Measurements from ENCODE around the gene WASHC4. TPM values are rescaled to one million over a fixed set of nuclear protein-coding genes. Genes with fewer than 3 reads are reported as not detected.

The WASHC4 gene
- 10 to 100 TPM; 40.7 to 43.3 TPM for total RNA-seq

GRCh38 chr12:105107494-105108371 is at the start of gene WASHC4:
Gene WASHC4, plus strand, starts transcription at chr12:105107731. Its CDS starts 70 bp downstream, at chr12:105107801.
- peak within 1 kb of the TSS; percentile 98 for H3K27ac Mint-ChIP-seq
- peaks cover 29% of the 10 kb centered on the region for H3K27me3 Mint-ChIP-seq
- POLR2A ChIA-PET = no interaction called here
- peaks cover 8% of the 10 kb centered on the region for H3K9me3 Mint-ChIP-seq
- peak within 1 kb of the TSS; percentile 94 for H3K4me3 Mint-ChIP-seq
- peaks cover 19% of the 10 kb centered on the region for H3K36me3 Mint-ChIP-seq (ENCODE audit: low read depth)
- peak; percentile 95 for DNase-seq
- CTCF ChIA-PET = interaction anchor here (0.5 to 0.9 kb wide), 3 partner anchors 11 to 893 kb away, joined by 3 to 4 read pairs (median 3); no protein-coding TSS in a partner anchor
- peaks cover 42% of the 10 kb centered on the region for H3K4me1 Mint-ChIP-seq

DNA sequence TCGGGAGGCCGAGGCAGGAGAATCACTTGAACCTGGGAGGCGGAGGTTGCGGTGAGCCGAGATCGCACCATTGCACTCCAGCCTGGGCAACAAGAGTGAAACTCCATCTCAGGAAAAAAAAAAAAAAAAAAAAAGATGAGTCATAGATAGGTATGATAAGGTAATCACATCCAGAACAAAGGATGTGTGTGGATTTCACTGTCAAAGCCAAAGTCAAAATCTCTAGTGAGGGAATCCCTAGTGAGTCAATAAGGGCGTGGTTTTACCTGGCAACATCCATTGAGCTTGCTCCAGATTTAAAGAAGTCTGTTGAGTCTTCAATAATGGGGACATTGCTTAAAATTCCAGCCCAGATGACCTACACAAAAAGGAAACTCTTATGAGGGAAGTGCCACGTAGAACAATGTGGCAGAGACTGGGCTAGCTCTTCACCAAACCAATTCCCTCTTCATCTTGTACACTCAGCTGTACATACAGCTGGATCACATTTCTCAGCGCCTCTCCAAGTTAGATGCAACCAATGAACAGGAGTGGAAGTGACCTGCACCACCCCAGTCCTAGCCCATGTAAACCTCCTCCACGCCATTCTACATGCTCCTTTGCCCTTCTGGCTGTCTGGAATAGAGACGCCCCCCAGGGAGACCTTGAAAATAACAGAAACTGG is 46.7 kb upstream of the WASHC4 start:
- no peak overlapping the region for H3K27ac Mint-ChIP-seq
- no peak for DNase-seq
- ChIA-PET POLR2A (no interaction called here), CTCF (interaction anchor here (0.6 kb wide), 1 partner anchor 875 kb away, joined by 3 read pairs; no protein-coding TSS in a partner anchor)
- H3K36me3 Mint-ChIP-seq (ENCODE audit: low read depth) = peaks cover 2% of the 10 kb centered on the region
- H3K4me1 Mint-ChIP-seq = no peaks in the 10 kb centered on the region
- no peak overlapping the region for H3K4me3 Mint-ChIP-seq
- peaks cover 4% of the 10 kb centered on the region for H3K9me3 Mint-ChIP-seq
- peaks cover 6% of the 10 kb centered on the region for H3K27me3 Mint-ChIP-seq

DNA sequence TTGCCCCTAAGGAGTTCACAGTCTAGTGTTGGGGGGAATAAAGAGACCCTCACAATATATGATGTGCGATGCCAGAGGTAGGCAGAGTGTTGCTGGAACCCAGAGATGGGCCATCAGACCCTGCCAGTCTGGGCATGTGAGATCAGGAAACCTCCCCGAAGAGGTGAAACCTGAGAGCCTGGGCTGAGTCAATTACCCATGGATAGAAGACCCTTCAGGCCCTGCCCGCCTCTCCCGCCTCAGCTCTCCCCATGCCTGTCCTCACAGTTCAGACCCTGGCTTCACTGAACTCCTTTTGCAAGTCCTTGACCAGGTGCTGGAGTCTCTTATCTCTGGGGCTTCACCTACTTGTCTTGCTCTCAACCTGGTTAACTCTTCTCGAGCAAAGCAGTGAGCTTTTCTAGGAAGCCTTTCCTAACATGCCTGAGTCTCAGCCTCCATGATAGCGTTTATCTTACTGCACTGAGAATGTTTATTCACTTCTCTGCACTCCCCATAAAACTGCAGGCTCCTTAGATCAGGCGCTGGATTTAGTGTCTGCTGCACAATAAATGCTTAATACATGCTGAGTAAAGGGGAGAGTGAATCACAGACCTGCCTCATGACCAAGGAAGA is 42.9 kb upstream of the WASHC4 start:
- Mint-ChIP-seq H3K4me3 (no peak overlapping the region), H3K27ac (no peak overlapping the region), H3K36me3 (ENCODE audit: low read depth) (no peaks in the 10 kb centered on the region), H3K4me1 (no peaks in the 10 kb centered on the region), H3K9me3 (no peaks in the 10 kb centered on the region), H3K27me3 (peaks cover 2% of the 10 kb centered on the region)
- ChIA-PET POLR2A (no interaction called here), CTCF (no interaction called here)
- DNase-seq = no peak

DNA sequence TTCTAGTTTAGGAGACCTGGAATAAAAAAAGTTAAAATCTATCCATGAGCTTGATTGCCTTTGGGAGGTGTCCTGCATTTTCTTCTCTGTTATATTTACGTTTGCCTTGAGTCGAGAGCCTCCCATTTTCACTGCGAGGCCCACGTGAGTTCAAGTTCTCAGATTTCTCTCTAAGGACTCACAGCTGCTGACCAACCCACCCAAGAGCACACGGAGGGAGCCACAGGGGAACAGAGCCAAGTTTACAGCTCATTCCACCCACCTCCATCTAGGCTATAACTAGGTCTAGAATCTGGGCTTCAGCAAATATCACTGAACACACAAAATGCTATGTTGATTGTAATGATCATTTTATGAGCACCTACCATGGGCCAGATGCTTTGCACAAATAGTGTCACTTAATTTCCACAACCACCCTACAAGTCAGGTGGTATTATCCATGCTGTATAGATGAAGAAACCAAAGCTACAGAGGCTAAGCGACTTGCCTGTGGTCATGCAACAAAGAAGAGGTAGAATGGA is 40.0 kb upstream of the WASHC4 start:
- DNase-seq = no peak
- Mint-ChIP-seq H3K4me1 (no peaks in the 10 kb centered on the region), H3K27ac (no peak overlapping the region), H3K27me3 (peaks cover 2% of the 10 kb centered on the region), H3K9me3 (no peaks in the 10 kb centered on the region), H3K36me3 (ENCODE audit: low read depth) (no peaks in the 10 kb centered on the region), H3K4me3 (no peak overlapping the region)
- POLR2A ChIA-PET = no interaction called here
- CTCF ChIA-PET = interaction anchor here (0.5 to 1.9 kb wide), 3 partner anchors 9 to 35 kb away, joined by 3 to 6 read pairs (median 3); no protein-coding TSS in a partner anchor

GRCh38 chr12:105069936-105070702 is 37.4 kb upstream of the WASHC4 start:
- H3K4me1 Mint-ChIP-seq = no peaks in the 10 kb centered on the region
- H3K9me3 Mint-ChIP-seq = no peaks in the 10 kb centered on the region
- peaks cover 2% of the 10 kb centered on the region for H3K27me3 Mint-ChIP-seq
- ChIA-PET CTCF (interaction anchor here (0.6 to 1.5 kb wide), 3 partner anchors 14 to 824 kb away, joined by 3 to 6 read pairs (median 4); partner anchors contain the start of gene ALDH1L2), POLR2A (interaction anchor here (0.5 kb wide), 1 partner anchor 753 kb away, joined by 6 read pairs; no protein-coding TSS in a partner anchor)
- H3K36me3 Mint-ChIP-seq (ENCODE audit: low read depth) = no peaks in the 10 kb centered on the region
- DNase-seq = no peak
- H3K27ac Mint-ChIP-seq = no peak overlapping the region
- no peak overlapping the region for H3K4me3 Mint-ChIP-seq

- no peak for DNase-seq
- no peaks in the 10 kb centered on the region for H3K4me1 Mint-ChIP-seq
- POLR2A ChIA-PET = no interaction called here
- H3K27me3 Mint-ChIP-seq = peaks cover 2% of the 10 kb centered on the region
- no peak overlapping the region for H3K27ac Mint-ChIP-seq
- no peaks in the 10 kb centered on the region for H3K36me3 Mint-ChIP-seq (ENCODE audit: low read depth)
- no peaks in the 10 kb centered on the region for H3K9me3 Mint-ChIP-seq
- no peak overlapping the region for H3K4me3 Mint-ChIP-seq
- CTCF ChIA-PET = no interaction called here
Measured at GRCh38 chr12:105071981-105072380, 35.5 kb upstream of the WASHC4 start.

GRCh38 chr12:105072888-105073488 is 34.5 kb upstream of the WASHC4 start:
- no peaks in the 10 kb centered on the region for H3K27me3 Mint-ChIP-seq
- DNase-seq = no peak
- H3K4me3 Mint-ChIP-seq = no peak overlapping the region
- no peak overlapping the region for H3K27ac Mint-ChIP-seq
- ChIA-PET CTCF (interaction anchor here (0.9 kb wide), 1 partner anchor 10 kb away, joined by 3 read pairs; no protein-coding TSS in a partner anchor), POLR2A (no interaction called here)
- no peaks in the 10 kb centered on the region for H3K4me1 Mint-ChIP-seq
- H3K36me3 Mint-ChIP-seq (ENCODE audit: low read depth) = no peaks in the 10 kb centered on the region
- no peaks in the 10 kb centered on the region for H3K9me3 Mint-ChIP-seq

DNA sequence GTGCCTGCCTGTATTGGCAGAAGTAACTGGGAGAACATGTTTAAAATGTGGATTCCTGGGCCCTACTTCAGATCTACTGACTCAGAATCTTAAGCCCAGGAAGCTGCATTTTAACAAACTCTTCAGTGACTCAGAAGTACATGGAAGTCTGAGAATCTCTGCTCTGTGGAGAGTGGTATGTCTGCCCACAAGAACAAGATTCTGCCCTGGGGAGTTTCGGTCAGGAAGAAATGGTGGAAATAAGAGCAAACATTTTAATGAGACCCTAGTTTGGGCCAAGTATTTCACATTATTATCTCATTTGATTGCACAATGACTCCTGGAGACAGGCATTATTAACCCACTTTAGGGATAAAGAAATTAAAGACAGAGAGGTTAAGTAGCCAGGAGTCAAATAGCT is 31.4 kb upstream of the WASHC4 start:
- no peak for DNase-seq
- Mint-ChIP-seq H3K9me3 (no peaks in the 10 kb centered on the region), H3K4me1 (no peaks in the 10 kb centered on the region), H3K27me3 (peaks cover 1% of the 10 kb centered on the region), H3K27ac (no peak overlapping the region), H3K36me3 (ENCODE audit: low read depth) (no peaks in the 10 kb centered on the region), H3K4me3 (no peak overlapping the region)
- ChIA-PET CTCF (no interaction called here), POLR2A (no interaction called here)

GRCh38 chr12:105076913-105077312 is 30.6 kb upstream of the WASHC4 start:
- no peaks in the 10 kb centered on the region for H3K9me3 Mint-ChIP-seq
- no peak overlapping the region for H3K4me3 Mint-ChIP-seq
- no peaks in the 10 kb centered on the region for H3K36me3 Mint-ChIP-seq (ENCODE audit: low read depth)
- DNase-seq = no peak
- POLR2A ChIA-PET = no interaction called here
- CTCF ChIA-PET = no interaction called here
- no peaks in the 10 kb centered on the region for H3K4me1 Mint-ChIP-seq
- H3K27me3 Mint-ChIP-seq = peaks cover 4% of the 10 kb centered on the region
- H3K27ac Mint-ChIP-seq = no peak overlapping the region

DNA sequence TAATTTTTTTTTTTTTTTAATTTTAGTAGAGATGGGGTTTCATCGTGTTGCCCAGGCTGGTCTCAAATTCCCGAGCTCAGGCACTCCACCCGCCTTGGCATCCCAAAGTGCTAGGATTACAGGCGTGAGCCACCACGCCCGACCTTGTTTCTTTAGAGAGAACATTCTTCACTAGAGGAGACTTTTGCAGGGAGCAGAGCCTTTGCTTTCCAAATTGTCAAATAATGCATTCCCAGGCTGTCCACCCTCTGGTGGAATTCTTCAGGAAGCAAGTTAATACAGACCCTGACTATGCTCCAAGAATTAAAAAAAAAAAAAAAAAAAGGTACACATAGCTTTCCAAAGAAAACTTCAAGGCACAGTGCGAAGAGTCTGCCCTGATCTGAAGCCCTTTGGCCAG is 30.1 kb upstream of the WASHC4 start:
- H3K36me3 Mint-ChIP-seq (ENCODE audit: low read depth) = no peaks in the 10 kb centered on the region
- ChIA-PET POLR2A (no interaction called here), CTCF (interaction anchor here (0.7 kb wide), 1 partner anchor 23 kb away, joined by 4 read pairs; no protein-coding TSS in a partner anchor)
- H3K27ac Mint-ChIP-seq = no peak overlapping the region
- H3K4me1 Mint-ChIP-seq = no peaks in the 10 kb centered on the region
- no peak for DNase-seq
- peaks cover 9% of the 10 kb centered on the region for H3K27me3 Mint-ChIP-seq
- no peak overlapping the region for H3K4me3 Mint-ChIP-seq
- no peaks in the 10 kb centered on the region for H3K9me3 Mint-ChIP-seq

DNA sequence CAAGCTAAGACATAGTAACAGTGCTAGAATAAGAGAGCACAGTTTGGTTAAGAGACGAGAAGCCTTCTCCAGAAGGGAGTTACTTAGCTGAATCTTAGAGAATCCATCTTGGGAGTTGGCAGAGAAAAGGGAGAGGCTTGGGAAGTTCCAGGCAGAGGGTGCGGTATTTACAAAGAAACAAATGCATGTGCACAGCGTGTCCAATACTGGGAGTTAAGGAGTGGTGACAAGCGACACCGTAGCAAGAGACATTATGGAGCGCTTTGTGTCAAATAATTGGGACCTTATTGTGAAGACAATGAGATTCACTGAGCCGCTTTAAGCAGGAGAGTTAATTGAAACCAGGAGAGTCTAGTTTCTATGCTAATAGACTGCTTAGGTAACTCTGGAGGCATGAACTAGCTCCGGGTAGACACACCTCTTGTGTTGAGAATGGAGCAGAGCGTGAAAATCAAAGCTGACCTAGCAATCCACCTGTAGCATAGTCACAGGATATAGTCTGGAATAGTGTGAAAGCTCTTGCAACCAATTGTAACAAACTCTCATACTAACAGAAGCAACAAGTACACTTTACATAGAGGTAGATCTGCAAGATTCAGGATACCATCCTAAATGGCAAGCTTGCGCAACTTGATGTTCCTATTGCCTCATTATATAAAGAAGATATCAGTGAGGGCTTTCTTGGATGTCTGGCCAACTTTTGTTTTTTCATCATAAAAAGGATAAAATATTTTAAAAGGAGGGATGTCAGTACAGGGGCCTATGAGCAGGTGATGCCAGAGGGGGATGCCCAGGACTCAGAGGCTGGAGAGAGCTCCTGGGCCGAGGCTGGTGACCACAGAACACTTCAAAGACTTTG is 28.6 kb upstream of the WASHC4 start:
- Mint-ChIP-seq H3K4me3 (no peak overlapping the region), H3K27me3 (peaks cover 18% of the 10 kb centered on the region), H3K9me3 (no peaks in the 10 kb centered on the region), H3K36me3 (ENCODE audit: low read depth) (no peaks in the 10 kb centered on the region), H3K27ac (no peak overlapping the region), H3K4me1 (peaks cover 5% of the 10 kb centered on the region)
- ChIA-PET POLR2A (no interaction called here), CTCF (interaction anchor here (0.7 to 1.0 kb wide), 2 partner anchors 13 to 419 kb away, joined by 3 to 5 read pairs; no protein-coding TSS in a partner anchor)
- no peak for DNase-seq
